Measurements from ENCODE around the gene CRIP1. TPM values are rescaled to one million over a fixed set of nuclear protein-coding genes. Genes with fewer than 3 reads are reported as not detected.

The CRIP1 gene
- total RNA-seq, 2 donors from 2014 or later: 97.1 to 220 TPM

- Histone ChIP-seq H3K9me3 (no peaks in the 10 kb centered on the region), H3K9ac (ENCODE audit: low read depth in 2 of 2, low read length in 2 of 2) (peak overlapping the region; percentile 69 to 79), H3K4me1 (peaks cover 28% of the 10 kb centered on the region), H3K27me3 (peaks cover 36% of the 10 kb centered on the region), H3K4me3 (no peak overlapping the region), H3K27ac (peak overlapping the region; percentile 90), H3K36me3 (no peaks in the 10 kb centered on the region)
- DNase-seq: no peak
- intact Hi-C loops (cut with DNase I): no loop called here
- TF ChIP-seq CTCF (IDR thresholded peaks at IDR 0.05): no peak
Observed at GRCh38 chr14:105482486-105483110, 4.1 kb upstream of the CRIP1 start.

GRCh38 chr14:105483300-105484068, 3.2 kb upstream of the CRIP1 start:
- Histone ChIP-seq H3K4me3 (no peak overlapping the region), H3K36me3 (no peaks in the 10 kb centered on the region), H3K9me3 (no peaks in the 10 kb centered on the region), H3K27me3 (peaks cover 31% of the 10 kb centered on the region), H3K27ac (no peak overlapping the region), H3K4me1 (peaks cover 30% of the 10 kb centered on the region), H3K9ac (ENCODE audit: low read depth in 2 of 2, low read length in 2 of 2) (peak overlapping the region; percentile 69 to 79)
- no peak for TF ChIP-seq CTCF (IDR thresholded peaks at IDR 0.05)
- DNase-seq: peak; percentile 60
- intact Hi-C loops (cut with DNase I): no loop called here

- no peaks in the 10 kb centered on the region for H3K36me3 ChIP-seq
- H3K4me1 ChIP-seq: peaks cover 39% of the 10 kb centered on the region
- no peak overlapping the region for H3K4me3 ChIP-seq
- H3K9me3 ChIP-seq: no peaks in the 10 kb centered on the region
- H3K27me3 ChIP-seq: peaks cover 22% of the 10 kb centered on the region
- no peak for TF ChIP-seq CTCF (IDR thresholded peaks at IDR 0.05)
- peak overlapping the region in 1 of 2 donors; percentile 79 for H3K9ac ChIP-seq (ENCODE audit: low read depth in 2 of 2, low read length in 2 of 2)
- DNase-seq: peak; percentile 43
- intact Hi-C loops (cut with DNase I): no loop called here
- H3K27ac ChIP-seq: no peak overlapping the region
Observed at GRCh38 chr14:105484069-105484996, 2.4 kb upstream of the CRIP1 start.

GRCh38 chr14:105484997-105485393, 1.7 kb upstream of the CRIP1 start:
- Histone ChIP-seq H3K27ac (no peak overlapping the region), H3K4me3 (no peak overlapping the region), H3K4me1 (peaks cover 40% of the 10 kb centered on the region), H3K9ac (ENCODE audit: low read depth in 2 of 2, low read length in 2 of 2) (no peak overlapping the region), H3K36me3 (no peaks in the 10 kb centered on the region), H3K27me3 (peaks cover 15% of the 10 kb centered on the region), H3K9me3 (no peaks in the 10 kb centered on the region)
- TF ChIP-seq CTCF (IDR thresholded peaks at IDR 0.05): no peak
- intact Hi-C loops (cut with DNase I): loop anchor here (5.0 kb wide), 1 partner anchor 113 kb away; no protein-coding TSS in a partner anchor
- DNase-seq: no peak

GRCh38 chr14:105485739-105486162, 935 bp upstream of the CRIP1 start:
- H3K27me3 ChIP-seq: peaks cover 12% of the 10 kb centered on the region
- H3K9ac ChIP-seq (ENCODE audit: low read depth in 2 of 2, low read length in 2 of 2): no peak overlapping the region
- H3K9me3 ChIP-seq: no peaks in the 10 kb centered on the region
- H3K36me3 ChIP-seq: no peaks in the 10 kb centered on the region
- DNase-seq: peak; percentile 40
- TF ChIP-seq CTCF (IDR thresholded peaks at IDR 0.05): no peak
- no peak overlapping the region for H3K27ac ChIP-seq
- H3K4me3 ChIP-seq: no peak overlapping the region
- intact Hi-C loops (cut with DNase I): loop anchor here (5.0 kb wide), 1 partner anchor 113 kb away; no protein-coding TSS in a partner anchor
- peaks cover 36% of the 10 kb centered on the region for H3K4me1 ChIP-seq
